ENCODE measurements around the gene ATP5F1D. TPM values are rescaled to one million over a fixed set of nuclear protein-coding genes. Genes with fewer than 3 reads are reported as not detected.
A peak's percentile ranks its signal among the peaks of the same experiment; 100 is the strongest.

The ATP5F1D gene
- total and polyA plus RNA-seq, 2 of the 13 experiments (the other 11 are each of a cell fraction or from before 2014, with no cell fraction given), result 39.4 to 78.7 TPM

DNA sequence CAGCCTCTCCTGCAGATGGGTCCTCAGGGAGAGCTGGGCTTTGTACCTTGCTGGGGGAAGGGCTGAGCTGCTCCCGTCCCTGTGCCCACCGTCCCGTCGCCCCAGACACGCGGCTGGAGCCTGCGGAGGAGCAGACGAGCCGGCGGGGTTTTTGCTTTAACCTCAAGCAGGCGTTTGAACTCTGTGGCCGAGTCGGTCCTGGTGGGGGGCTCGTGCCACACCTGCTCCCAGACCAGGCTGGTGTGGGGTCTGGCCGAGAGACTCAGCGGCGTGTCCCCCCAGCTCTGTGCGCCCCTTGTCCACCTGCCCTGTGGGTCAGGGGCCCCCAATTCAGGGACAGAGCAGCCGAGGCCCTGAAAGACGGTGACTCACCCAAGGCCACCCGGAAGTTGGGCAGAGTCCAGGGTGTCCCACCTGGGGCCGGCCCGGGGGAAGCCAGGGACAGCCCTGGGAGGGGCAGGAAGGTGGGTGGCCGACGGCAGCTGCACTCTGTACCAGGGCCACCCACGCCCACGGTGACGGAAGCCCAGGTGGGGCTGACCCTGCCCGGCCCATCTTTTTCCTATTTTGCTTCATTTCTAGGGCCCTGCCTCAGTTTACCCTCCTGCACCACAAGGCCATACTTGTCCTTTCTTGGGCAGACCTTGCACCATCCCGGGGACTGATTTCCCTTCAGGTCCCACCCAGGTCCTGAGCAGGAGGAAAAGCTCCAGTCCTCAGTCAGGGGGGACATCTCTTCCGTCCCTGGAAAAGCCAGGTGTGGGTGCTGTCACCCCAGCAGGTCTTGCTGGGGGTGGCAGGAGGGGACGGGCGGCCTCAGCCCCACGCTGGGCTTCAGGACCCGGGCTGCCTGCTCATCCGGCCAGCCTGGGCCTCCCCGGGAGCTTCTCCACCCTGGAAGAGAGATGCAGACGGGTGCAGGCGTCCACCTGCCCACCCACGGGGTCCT, 49.4 kb downstream of the ATP5F1D start (continued):
- TF ChIP-seq, protein P1, sequence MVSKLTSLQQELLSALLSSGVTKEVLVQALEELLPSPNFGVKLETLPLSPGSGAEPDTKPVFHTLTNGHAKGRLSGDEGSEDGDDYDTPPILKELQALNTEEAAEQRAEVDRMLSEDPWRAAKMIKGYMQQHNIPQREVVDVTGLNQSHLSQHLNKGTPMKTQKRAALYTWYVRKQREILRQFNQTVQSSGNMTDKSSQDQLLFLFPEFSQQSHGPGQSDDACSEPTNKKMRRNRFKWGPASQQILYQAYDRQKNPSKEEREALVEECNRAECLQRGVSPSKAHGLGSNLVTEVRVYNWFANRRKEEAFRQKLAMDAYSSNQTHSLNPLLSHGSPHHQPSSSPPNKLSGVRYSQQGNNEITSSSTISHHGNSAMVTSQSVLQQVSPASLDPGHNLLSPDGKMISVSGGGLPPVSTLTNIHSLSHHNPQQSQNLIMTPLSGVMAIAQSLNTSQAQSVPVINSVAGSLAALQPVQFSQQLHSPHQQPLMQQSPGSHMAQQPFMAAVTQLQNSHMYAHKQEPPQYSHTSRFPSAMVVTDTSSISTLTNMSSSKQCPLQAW (CRISPR knock-in tag; IDR thresholded peaks at IDR 0.05), result peak; percentile 73
- TF ChIP-seq IRF2 (CRISPR knock-in tag; IDR thresholded peaks at IDR 0.05) (peak; percentile 86), ZNF160 (CRISPR knock-in tag; IDR thresholded peaks at IDR 0.05) (peak; percentile 79; the same call in 1 of the 2 replicates), RXRA (CRISPR knock-in tag; IDR thresholded peaks at IDR 0.05) (peak; percentile 93), GABPB1 (CRISPR knock-in tag; IDR thresholded peaks at IDR 0.05) (peak; percentile 95), BRCA1 (CRISPR knock-in tag; IDR thresholded peaks at IDR 0.05) (peak; percentile 88; the same call in 1 of the 2 replicates), GMEB1 (CRISPR knock-in tag; IDR thresholded peaks at IDR 0.05; ENCODE audit: borderline replicate concordance) (peak; percentile 63; the same call in 1 of the 2 replicates), FOXC1 (CRISPR knock-in tag; IDR thresholded peaks at IDR 0.05; ENCODE audit: borderline replicate concordance) (no peak), FOXK1 (CRISPR knock-in tag; IDR thresholded peaks at IDR 0.05; ENCODE audit: borderline replicate concordance, low read depth) (peak; percentile 54; the same call in 1 of the 2 replicates), PHF5A (CRISPR knock-in tag; IDR thresholded peaks at IDR 0.05; ENCODE audit: low read depth, unreplicated experiment) (no peak), POLR2G (IDR thresholded peaks at IDR 0.05; ENCODE audit: low read depth, low read length) (peak; percentile 78), ADNP (CRISPR knock-in tag; IDR thresholded peaks at IDR 0.05) (peak; percentile 51; the same call in 1 of the 2 replicates), ARID5B (CRISPR knock-in tag; IDR thresholded peaks at IDR 0.05) (peak; percentile 83), ZBTB2 (CRISPR knock-in tag; IDR thresholded peaks at IDR 0.05; ENCODE audit: low read depth) (no peak), ZNF761 (CRISPR knock-in tag; conservative IDR thresholded peaks at IDR 0.05) (peak; percentile 88), PAWR (CRISPR knock-in tag; IDR thresholded peaks at IDR 0.05; ENCODE audit: borderline replicate concordance) (no peak), GPN1 (CRISPR knock-in tag; IDR thresholded peaks at IDR 0.05; ENCODE audit: borderline replicate concordance) (no peak)
- TF ChIP-seq, protein P2, sequence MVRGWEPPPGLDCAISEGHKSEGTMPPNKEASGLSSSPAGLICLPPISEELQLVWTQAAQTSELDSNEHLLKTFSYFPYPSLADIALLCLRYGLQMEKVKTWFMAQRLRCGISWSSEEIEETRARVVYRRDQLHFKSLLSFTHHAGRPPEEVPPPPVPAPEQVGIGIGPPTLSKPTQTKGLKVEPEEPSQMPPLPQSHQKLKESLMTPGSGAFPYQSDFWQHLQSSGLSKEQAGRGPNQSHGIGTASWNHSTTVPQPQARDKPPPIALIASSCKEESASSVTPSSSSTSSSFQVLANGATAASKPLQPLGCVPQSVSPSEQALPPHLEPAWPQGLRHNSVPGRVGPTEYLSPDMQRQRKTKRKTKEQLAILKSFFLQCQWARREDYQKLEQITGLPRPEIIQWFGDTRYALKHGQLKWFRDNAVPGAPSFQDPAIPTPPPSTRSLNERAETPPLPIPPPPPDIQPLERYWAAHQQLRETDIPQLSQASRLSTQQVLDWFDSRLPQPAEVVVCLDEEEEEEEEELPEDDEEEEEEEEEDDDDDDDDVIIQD (CRISPR knock-in tag; IDR thresholded peaks at IDR 0.05; ENCODE audit: low read depth), result 0 out of 2 replicates have a peak, but pooled peaks have one; percentile 20

Measured in HepG2 (cell line).